Measurements from ENCODE around the gene CDH18. TPM values are rescaled to one million over a fixed set of nuclear protein-coding genes. Genes with fewer than 3 reads are reported as not detected.
A peak's percentile ranks its signal among the peaks of the same experiment; 100 is the strongest.

Gene CDH18
- total RNA-seq, 1 donor from 2014 or later, result 17.5 TPM

- FAIRE-seq, result no peak
Observed at GRCh38 chr5:19619571-19619970, 368.4 kb downstream of the CDH18 start.

GRCh38 chr5:19616701-19617215 is 371.2 kb downstream of the CDH18 start:
- DNase-seq (ENCODE audit: low spot score in 2 of 2) (no peak), FAIRE-seq (no peak)

More at GRCh38 chr5:19619571-19619970, 368.4 kb downstream of the CDH18 start:
- DNase-seq (ENCODE audit: low spot score in 2 of 2), result no peak

GRCh38 chr5:19615661-19616060 is 372.3 kb downstream of the CDH18 start:
- DNase-seq (ENCODE audit: low spot score in 2 of 2), result no peak

DNA sequence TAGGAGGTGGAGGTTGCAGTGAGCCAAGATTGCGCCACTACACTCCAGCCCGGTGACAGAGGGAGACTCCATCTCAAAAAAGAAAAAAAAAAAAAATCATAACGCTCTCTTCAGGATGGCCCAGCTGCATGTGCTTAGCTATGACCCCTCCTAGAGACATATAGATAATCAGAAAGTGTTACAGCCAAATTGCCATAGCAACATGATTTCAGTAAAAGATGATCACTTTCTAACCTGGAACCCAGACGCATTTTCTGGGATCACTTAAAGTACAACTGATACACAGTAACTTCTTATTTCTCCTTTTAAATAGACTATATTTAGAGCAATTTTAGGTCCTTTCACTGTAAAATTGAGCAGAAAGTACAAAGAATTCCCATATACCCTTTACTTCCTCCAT is 372.9 kb downstream of the CDH18 start:
- no peak for FAIRE-seq

More at GRCh38 chr5:19615661-19616060, 372.3 kb downstream of the CDH18 start:
- no peak for FAIRE-seq

GRCh38 chr5:19608444-19609002 is 379.5 kb downstream of the CDH18 start:
- no peak for DNase-seq (ENCODE audit: low spot score in 2 of 2)
- FAIRE-seq, result peak; percentile 31

More for the DNA sequence above, 372.9 kb downstream of the CDH18 start:
- DNase-seq (ENCODE audit: low spot score in 2 of 2), result no peak

- FAIRE-seq, result no peak
Observed at GRCh38 chr5:19605846-19606407, 382.1 kb downstream of the CDH18 start.

DNA sequence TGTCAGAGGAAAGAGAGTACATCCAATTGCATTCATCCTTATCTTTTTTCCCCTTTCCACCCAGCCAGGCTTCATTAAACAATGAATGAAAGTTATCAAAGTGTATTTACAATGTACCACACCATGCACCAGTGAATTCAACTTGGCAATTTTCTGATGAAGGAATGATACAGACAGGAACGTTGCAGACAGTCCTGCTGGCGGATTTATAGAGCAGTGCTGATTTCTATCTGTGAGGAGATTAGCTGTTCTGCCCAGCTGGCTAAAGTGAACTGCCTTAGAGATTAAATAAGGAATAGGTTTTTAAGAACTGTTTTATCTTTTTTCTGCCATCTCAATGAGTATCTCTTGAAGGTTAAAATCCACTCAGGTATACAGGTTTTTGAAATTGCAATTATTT is 403.9 kb downstream of the CDH18 start:
- no peak for FAIRE-seq
- DNase-seq (ENCODE audit: low spot score in 2 of 2), result no peak

More at GRCh38 chr5:19605846-19606407, 382.1 kb downstream of the CDH18 start:
- DNase-seq (ENCODE audit: low spot score in 2 of 2), result no peak

- FAIRE-seq, result no peak
Observed at GRCh38 chr5:19577882-19578281, 410.1 kb downstream of the CDH18 start.

DNA sequence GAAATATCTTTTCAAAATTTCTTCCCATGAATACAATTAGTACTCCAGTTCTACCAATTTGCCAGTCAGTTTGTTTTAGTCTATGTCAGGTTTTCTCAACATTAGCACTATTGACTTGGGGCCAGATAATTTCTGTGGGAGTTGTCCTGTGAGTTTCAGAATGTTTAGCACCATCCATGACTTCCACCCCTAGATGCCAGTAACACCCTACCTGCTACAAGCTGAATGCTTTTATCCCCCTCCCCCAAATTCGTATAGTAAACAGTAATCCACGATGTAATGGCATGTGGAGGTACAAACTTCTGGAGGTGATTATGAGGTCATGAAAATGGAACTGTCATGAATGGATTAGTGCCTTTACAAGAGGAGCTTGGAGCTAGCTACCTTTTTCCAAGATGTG is 420.0 kb downstream of the CDH18 start:
- no peak for FAIRE-seq
- no peak for DNase-seq (ENCODE audit: low spot score in 2 of 2)

More at GRCh38 chr5:19577882-19578281, 410.1 kb downstream of the CDH18 start:
- no peak for DNase-seq (ENCODE audit: low spot score in 2 of 2)

- DNase-seq (ENCODE audit: low spot score in 2 of 2), result no peak
- FAIRE-seq, result no peak
Observed at GRCh38 chr5:19565466-19565865, 422.5 kb downstream of the CDH18 start.

GRCh38 chr5:19564036-19564435 is 424.0 kb downstream of the CDH18 start:
- DNase-seq (ENCODE audit: low spot score in 2 of 2), result no peak
- no peak for FAIRE-seq

DNA sequence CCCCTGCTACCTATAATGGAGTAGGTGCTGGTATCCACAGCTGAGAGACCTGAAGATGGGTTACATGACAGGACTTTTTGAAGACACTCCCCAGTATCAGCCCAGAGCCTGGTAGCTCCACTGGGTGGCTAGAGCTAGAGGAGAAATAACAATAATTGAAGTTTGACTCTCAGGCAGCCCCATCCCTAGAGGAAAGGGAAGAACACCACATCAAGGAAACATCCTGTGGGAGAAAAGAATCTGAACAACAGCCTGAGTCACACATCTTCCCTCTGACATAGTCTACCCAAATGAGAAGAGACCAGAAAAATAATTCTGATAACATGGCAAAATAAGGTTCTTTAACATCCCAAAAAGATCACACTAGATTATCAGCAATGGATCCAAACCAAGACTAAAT is 432.1 kb downstream of the CDH18 start:
- FAIRE-seq (no peak), DNase-seq (ENCODE audit: low spot score in 2 of 2) (no peak)

DNA sequence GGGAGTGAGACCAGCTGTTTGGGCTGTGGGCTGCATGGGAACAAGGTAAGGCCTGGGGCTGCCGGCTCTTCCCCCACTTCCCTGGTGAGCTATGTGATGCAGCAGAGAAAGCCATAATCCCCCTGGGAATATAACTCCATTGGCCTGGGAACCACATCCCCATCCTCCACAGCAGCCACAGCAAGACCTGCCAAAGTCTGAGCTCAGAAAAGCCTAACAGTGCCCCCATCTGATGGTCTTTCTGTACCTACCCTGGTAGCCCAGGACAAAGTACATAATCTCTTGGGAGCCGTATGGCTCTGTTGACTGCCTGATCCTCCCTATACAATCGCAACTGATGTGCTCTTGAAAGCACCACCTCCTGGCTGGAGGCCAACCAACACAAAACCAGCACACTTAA is 432.6 kb downstream of the CDH18 start:
- DNase-seq (ENCODE audit: low spot score in 2 of 2) (no peak), FAIRE-seq (no peak)

DNA sequence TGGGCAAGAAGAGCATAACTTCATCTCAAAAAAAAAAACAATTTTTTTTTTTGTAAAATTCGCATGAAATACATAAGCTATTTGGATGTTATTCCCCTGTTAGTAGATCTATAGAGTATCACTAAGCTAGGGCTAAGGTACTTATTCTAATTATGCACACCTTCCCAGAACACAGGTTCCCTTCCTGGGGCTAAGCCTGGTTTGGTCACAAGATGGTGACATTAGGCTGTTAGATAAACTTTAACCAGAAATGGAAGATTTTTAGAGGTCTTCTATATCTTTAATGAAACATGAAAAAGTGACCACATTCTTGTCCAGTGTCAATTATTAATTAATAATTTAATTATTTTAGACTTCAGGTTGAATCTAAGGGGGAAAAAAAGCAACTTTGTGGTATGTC is 433.5 kb downstream of the CDH18 start:
- no peak for DNase-seq (ENCODE audit: low spot score in 2 of 2)
- FAIRE-seq, result no peak

- FAIRE-seq, result no peak
- no peak for DNase-seq (ENCODE audit: low spot score in 2 of 2)
Observed at GRCh38 chr5:19547640-19548039, 440.4 kb downstream of the CDH18 start.

DNA sequence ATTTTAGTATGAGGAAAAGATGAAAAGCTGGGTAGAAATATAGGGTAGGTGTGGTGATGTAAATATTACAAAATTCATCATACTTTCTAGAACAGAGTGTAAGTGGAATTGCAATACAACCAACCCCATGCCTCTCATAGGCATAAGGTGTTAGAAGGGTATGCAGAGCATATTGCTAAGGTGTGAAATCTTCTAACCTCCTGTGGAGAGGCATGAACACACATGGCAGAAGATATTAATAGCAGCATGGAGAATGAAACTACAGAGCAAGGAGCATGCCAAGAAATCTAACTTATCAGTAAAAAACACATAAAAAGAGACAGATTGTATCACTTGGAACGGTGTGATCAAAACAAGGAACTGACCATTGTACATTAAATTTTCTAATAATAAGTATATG is 441.5 kb downstream of the CDH18 start:
- FAIRE-seq, result no peak
- DNase-seq (ENCODE audit: low spot score in 2 of 2), result no peak

DNA sequence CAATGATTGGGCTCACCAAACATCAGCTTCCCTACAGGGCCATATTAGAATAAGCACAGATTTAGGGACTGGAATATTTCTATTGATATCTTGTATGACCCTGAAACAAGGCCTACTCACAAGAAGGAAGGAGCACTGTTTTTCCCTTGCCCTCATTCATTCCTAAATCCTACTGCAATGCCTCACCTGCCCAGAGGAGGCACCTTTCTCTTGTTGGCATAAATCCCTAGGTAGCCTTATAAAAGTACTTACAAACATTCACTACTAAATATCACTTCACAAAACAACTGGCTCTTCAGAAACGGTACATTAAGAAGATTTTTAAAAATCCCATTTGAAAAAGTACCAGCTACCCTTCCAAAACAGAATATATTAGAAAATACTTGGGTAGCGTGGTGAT is 449.4 kb downstream of the CDH18 start:
- DNase-seq (ENCODE audit: low spot score in 2 of 2), result no peak
- no peak for FAIRE-seq

DNA sequence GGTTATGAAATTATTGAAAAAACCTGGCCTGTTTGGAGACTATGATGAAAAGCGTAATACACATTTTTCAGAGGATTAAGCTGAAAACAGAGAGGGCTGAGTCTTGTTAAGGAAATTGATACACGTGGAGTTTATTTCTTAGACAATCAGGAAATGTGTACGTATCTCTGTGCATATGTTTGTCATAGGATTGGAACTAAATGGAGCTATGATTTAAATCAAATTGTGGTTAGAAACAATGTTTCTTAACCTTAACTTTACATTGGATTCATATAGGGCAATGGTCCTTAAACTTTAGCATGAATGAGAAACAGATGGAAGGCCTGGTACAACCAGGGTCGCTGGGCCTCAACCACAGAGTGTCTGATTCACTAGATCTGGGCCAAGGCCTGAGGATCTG is 451.6 kb downstream of the CDH18 start:
- no peak for FAIRE-seq
- no peak for DNase-seq (ENCODE audit: low spot score in 2 of 2)

- DNase-seq (ENCODE audit: low spot score in 2 of 2) (no peak), FAIRE-seq (no peak)
Observed at GRCh38 chr5:19534751-19535150, 453.2 kb downstream of the CDH18 start.

DNA sequence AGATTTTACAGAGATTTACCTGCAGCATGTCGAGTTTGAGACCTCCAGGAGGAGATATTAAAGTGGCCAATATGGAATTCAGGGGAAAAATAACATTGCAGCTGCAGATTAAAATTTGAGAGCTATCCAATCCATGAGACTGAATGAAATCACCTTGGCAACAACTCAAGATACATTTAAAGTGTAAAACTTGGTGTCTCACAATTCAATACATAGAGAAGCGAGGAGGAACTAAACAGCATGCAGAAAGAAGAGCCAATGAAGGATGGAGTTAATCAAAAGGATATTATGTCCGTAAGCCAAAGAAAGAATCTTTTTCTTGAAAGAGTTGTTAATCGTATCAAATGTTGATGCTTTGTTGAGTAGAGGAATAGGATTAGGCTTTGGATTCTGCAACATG is 455.1 kb downstream of the CDH18 start:
- no peak for FAIRE-seq
- DNase-seq (ENCODE audit: low spot score in 2 of 2), result no peak

DNA sequence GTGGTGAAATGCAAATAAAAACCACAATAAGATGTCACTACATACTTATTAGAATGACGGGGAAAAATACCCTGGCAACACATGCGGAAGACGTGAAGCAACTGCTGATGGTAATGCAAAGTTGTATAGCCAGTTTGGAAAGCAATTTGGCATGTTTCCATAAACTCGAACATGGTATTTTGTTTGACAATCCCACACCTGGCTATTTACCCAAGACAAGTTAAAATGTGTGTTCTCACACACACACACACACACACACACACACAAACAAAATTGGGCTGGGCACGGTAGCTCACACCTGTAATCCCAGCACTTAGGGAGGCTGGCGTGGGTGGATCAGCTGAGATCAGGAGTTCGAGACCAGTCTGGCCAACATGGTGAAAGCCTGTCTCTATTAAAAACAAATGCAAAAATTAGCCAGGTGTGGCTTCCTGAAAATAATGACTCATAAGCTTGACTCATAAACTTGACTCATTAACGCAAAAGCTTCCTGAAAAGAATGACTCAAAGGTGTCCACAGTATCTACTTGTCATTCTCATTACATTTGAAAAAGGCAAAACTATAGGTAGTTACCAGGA is 456.5 kb downstream of the CDH18 start:
- no peak for DNase-seq (ENCODE audit: low spot score in 2 of 2)
- FAIRE-seq, result no peak

DNA sequence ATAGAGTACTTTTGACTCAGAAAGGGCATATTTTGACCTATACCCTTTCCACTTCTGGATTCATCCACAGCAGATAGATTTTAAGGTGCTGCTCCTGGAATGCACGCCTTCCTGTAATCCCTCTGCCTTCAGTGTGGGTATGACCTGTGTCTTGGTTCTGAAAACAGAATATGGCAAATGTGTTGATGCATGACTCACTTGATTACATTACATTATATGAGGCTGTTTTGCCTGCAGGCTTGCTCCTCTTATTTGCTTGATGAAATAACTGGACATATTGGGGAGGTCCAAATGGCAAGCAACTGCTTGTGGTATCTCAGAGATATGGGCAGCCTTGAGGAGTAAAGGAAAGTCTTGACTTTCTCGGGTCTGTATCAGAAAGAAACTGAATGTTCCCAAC is 468.6 kb downstream of the CDH18 start:
- FAIRE-seq (no peak), DNase-seq (ENCODE audit: low spot score in 2 of 2) (no peak)

Measured in frontal cortex (tissue), 4 donors.